Measurements from ENCODE around the gene MME. TPM values are rescaled to one million over a fixed set of nuclear protein-coding genes. Genes with fewer than 3 reads are reported as not detected.

Gene MME
- total RNA-seq, 1 donor from 2014 or later: 14.5 TPM

DNA sequence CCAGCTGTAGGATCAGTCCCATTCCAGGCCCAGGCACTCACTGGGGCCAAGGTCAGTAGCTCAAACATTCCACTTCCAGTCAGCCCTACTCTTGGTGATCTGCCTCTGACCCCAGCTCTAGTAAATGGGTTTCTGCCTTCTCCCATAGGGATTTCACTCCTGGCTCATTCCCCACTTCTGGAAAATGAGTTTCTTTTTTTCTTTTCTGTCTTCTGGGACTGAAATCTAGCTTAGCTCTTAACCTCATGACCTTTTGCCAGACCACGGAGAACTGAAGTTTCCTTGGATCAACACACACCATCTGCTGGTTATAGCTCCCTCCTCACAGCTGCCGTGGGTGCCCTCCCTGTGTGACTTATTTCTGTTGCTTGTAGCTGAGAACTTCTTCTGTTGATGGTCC, 21.3 kb downstream of the MME start:
- Mint-ChIP-seq H3K36me3 (ENCODE audit: unreplicated experiment) (peaks cover 7% of the 10 kb centered on the region), H3K27me3 (ENCODE audit: unreplicated experiment) (peaks cover 2% of the 10 kb centered on the region), H3K4me1 (ENCODE audit: unreplicated experiment) (peaks cover 11% of the 10 kb centered on the region), H3K27ac (ENCODE audit: unreplicated experiment) (peak overlapping the region; percentile 15), H3K4me3 (ENCODE audit: unreplicated experiment) (no peak overlapping the region), H3K9me3 (ENCODE audit: unreplicated experiment) (peaks cover 3% of the 10 kb centered on the region)
- no peak for DNase-seq (ENCODE audit: extremely low spot score, unreplicated experiment)
- TF ChIP-seq, protein P1, sequence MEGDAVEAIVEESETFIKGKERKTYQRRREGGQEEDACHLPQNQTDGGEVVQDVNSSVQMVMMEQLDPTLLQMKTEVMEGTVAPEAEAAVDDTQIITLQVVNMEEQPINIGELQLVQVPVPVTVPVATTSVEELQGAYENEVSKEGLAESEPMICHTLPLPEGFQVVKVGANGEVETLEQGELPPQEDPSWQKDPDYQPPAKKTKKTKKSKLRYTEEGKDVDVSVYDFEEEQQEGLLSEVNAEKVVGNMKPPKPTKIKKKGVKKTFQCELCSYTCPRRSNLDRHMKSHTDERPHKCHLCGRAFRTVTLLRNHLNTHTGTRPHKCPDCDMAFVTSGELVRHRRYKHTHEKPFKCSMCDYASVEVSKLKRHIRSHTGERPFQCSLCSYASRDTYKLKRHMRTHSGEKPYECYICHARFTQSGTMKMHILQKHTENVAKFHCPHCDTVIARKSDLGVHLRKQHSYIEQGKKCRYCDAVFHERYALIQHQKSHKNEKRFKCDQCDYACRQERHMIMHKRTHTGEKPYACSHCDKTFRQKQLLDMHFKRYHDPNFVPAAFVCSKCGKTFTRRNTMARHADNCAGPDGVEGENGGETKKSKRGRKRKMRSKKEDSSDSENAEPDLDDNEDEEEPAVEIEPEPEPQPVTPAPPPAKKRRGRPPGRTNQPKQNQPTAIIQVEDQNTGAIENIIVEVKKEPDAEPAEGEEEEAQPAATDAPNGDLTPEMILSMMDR (IDR thresholded peaks at IDR 0.05): no peak

DNA sequence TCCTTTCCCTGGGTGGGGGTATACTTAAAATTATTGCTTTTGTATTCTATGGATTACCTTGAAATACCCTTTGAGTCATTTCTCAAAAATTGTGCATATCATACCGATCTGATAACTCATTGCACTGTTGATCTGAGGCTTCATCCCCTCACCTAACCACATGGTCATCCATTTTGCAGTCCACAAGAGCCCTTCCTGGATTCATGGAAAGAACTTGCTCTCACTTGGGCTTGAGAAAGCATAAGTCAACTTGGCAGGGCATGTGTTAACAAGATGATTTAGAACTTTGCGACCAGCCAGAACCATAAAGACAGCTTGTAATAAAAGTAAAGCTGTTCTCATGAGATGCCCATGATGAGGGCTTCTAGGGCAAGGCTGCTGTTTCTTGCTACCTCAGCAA, 22.2 kb downstream of the MME start:
- Mint-ChIP-seq H3K27me3 (ENCODE audit: unreplicated experiment) (peaks cover 2% of the 10 kb centered on the region), H3K27ac (ENCODE audit: unreplicated experiment) (no peak overlapping the region), H3K4me3 (ENCODE audit: unreplicated experiment) (no peak overlapping the region), H3K4me1 (ENCODE audit: unreplicated experiment) (peaks cover 11% of the 10 kb centered on the region), H3K9me3 (ENCODE audit: unreplicated experiment) (peaks cover 3% of the 10 kb centered on the region), H3K36me3 (ENCODE audit: unreplicated experiment) (peaks cover 7% of the 10 kb centered on the region)
- TF ChIP-seq, protein P1 (IDR thresholded peaks at IDR 0.05): no peak
- DNase-seq (ENCODE audit: extremely low spot score, unreplicated experiment): no peak

DNA sequence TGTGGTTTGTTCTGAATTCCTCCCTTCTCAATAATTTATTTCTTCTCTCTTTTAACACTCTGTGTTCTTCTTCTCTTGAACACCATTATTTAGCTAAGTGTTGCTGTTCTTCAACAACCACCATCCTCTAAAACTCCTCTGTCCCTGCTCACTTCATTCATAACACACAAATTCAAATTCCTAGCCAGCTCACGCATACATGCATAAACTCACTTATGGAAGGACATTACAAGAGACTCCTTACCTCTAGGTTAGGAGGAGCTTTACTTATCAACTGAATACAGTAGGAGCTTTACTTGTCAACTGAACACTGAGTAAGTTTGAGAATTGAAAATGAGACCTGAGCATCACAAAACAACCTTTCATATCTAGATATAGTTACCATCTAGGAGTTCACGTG, 23.6 kb downstream of the MME start:
- Mint-ChIP-seq H3K36me3 (ENCODE audit: unreplicated experiment) (peaks cover 4% of the 10 kb centered on the region), H3K9me3 (ENCODE audit: unreplicated experiment) (peaks cover 3% of the 10 kb centered on the region), H3K4me1 (ENCODE audit: unreplicated experiment) (peaks cover 11% of the 10 kb centered on the region), H3K27me3 (ENCODE audit: unreplicated experiment) (peaks cover 2% of the 10 kb centered on the region), H3K4me3 (ENCODE audit: unreplicated experiment) (no peak overlapping the region), H3K27ac (ENCODE audit: unreplicated experiment) (no peak overlapping the region)
- no peak for DNase-seq (ENCODE audit: extremely low spot score, unreplicated experiment)
- TF ChIP-seq, protein P1 (IDR thresholded peaks at IDR 0.05): no peak

DNA sequence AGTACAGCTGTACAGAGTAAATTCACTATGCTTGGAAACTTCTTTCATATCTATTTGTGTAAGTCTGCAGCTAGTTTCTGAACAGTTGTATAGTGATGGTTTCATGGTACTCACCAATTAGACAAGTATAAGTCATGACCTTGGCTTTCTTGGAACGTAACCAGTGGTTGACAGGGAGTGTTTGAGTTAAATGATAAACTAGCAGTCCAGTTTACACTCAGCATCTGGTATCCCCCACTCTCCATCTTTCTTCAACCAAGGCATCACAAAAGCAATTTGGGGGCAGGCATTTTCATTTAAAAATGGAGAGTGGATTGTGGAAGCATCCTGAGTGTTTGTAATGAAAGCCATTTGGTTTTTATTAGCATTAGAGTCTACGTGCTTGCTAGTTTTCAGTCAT, 26.0 kb downstream of the MME start:
- H3K27me3 Mint-ChIP-seq (ENCODE audit: unreplicated experiment): peaks cover 2% of the 10 kb centered on the region
- TF ChIP-seq, protein P1 (IDR thresholded peaks at IDR 0.05): no peak
- H3K36me3 Mint-ChIP-seq (ENCODE audit: unreplicated experiment): peaks cover under 1% of the 10 kb centered on the region
- no peak overlapping the region for H3K27ac Mint-ChIP-seq (ENCODE audit: unreplicated experiment)
- H3K4me3 Mint-ChIP-seq (ENCODE audit: unreplicated experiment): no peak overlapping the region
- no peak for DNase-seq (ENCODE audit: extremely low spot score, unreplicated experiment)
- peaks cover 10% of the 10 kb centered on the region for H3K4me1 Mint-ChIP-seq (ENCODE audit: unreplicated experiment)
- H3K9me3 Mint-ChIP-seq (ENCODE audit: unreplicated experiment): peaks cover under 1% of the 10 kb centered on the region

DNA sequence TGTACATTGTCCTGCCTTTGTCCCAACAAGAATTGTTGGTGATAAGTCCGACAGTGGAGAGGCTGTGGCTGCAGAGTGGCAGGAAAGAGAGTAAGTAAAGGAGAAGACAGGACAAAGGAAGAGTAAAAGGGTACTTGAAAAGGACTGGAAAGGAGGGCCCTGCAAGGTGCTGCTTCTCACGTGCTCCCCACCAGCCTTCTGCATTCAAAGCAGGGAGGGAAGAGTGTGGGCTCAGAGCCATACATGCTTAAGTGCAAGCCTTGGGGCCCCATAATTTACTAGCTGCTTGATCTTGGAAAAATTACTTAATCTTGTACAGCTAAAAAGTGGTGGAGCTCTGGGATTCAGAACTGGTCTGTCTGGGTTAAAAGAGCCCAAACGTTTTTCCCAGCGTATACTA, 29.9 kb downstream of the MME start:
- TF ChIP-seq, protein P1 (IDR thresholded peaks at IDR 0.05): no peak
- no peak for DNase-seq (ENCODE audit: extremely low spot score, unreplicated experiment)
- Mint-ChIP-seq H3K36me3 (ENCODE audit: unreplicated experiment) (no peaks in the 10 kb centered on the region), H3K27me3 (ENCODE audit: unreplicated experiment) (no peaks in the 10 kb centered on the region), H3K4me1 (ENCODE audit: unreplicated experiment) (peaks cover 5% of the 10 kb centered on the region), H3K4me3 (ENCODE audit: unreplicated experiment) (no peak overlapping the region), H3K27ac (ENCODE audit: unreplicated experiment) (no peak overlapping the region), H3K9me3 (ENCODE audit: unreplicated experiment) (no peaks in the 10 kb centered on the region)
